MM.1S (cell line): ENCODE measurements around the gene PPWD1.
"Not testable (repeated sequence)": the region's sequence is repeated elsewhere in the genome, so short reads cannot be mapped to it uniquely, and the experiment has no call there.

Experiments
- DNase-seq: peaks from one replicate; pipeline ENCODE4 v3.0.0-alpha.2; 2015
- H2AFZ ChIP-seq: fragments of 300-600 bp; sonication (generic); 2 replicates; pipeline ENCODE4 v1.6.0; 2016; ENCODE audit warnings: antibody characterized with exemption, low read length
- H3F3A ChIP-seq: fragments of 300-600 bp; sonication (generic); 2 replicates; pipeline ENCODE4 v1.6.1; 2016; ENCODE audit warnings: mild to moderate bottlenecking, antibody characterized with exemption, low read length, moderate library complexity, mixed read lengths; ENCODE audit not compliant: insufficient read depth
- H3K27ac ChIP-seq: fragments of 300-600 bp; sonication (generic); 2 replicates; pipeline ENCODE4 v1.5.1; 2016; ENCODE audit warnings: mild to moderate bottlenecking, low read length
- H3K27me3 ChIP-seq: fragments of 300-600 bp; sonication (generic); replicated peaks from 2 replicates; pipeline ENCODE4 v1.6.0; 2016; ENCODE audit warnings: low read length; ENCODE audit not compliant: insufficient read depth
- H3K36me3 ChIP-seq: fragments of 300-600 bp; sonication (generic); replicated peaks from 2 replicates; pipeline ENCODE4 v1.6.1; 2016; ENCODE audit warnings: mild to moderate bottlenecking, low read length, mixed read lengths; ENCODE audit not compliant: insufficient read depth
- H3K4me1 ChIP-seq: fragments of 300-600 bp; sonication (generic); 2 replicates; pipeline ENCODE4 v1.6.1; 2016; ENCODE audit warnings: low read length, mixed read lengths
- H3K4me2 ChIP-seq: fragments of 300-600 bp; sonication (generic); 2 replicates; pipeline ENCODE4 v1.6.0; 2016; ENCODE audit warnings: low read depth, low read length
- H3K4me3 ChIP-seq: fragments of 300-600 bp; sonication (generic); 2 replicates; pipeline ENCODE4 v1.5.1; 2016; ENCODE audit warnings: low read length, mixed read lengths
- H3K79me2 ChIP-seq: fragments of 300-600 bp; sonication (generic); 2 replicates; pipeline ENCODE4 v1.6.1; 2016; ENCODE audit warnings: mixed run types, low read length, mixed read lengths
- H3K9ac ChIP-seq: fragments of 300-600 bp; sonication (generic); 2 replicates; pipeline ENCODE4 v1.6.1; 2016; ENCODE audit warnings: low read length, mixed read lengths
- H3K9me2 ChIP-seq: fragments of 300-600 bp; sonication (generic); replicated peaks from 2 replicates; pipeline ENCODE4 v1.6.1; 2016; ENCODE audit warnings: mild to moderate bottlenecking, low read length, mixed read lengths; ENCODE audit not compliant: insufficient read depth
- H3K9me3 ChIP-seq: fragments of 300-600 bp; sonication (generic); replicated peaks from 2 replicates; pipeline ENCODE4 v1.6.1; 2016; ENCODE audit warnings: mild to moderate bottlenecking, low read length, mixed read lengths; ENCODE audit not compliant: insufficient read depth
- H4K20me1 ChIP-seq: fragments of 300-600 bp; sonication (generic); 2 replicates; pipeline ENCODE4 v1.6.1; 2016; ENCODE audit warnings: mild to moderate bottlenecking, low read length, moderate library complexity, mixed read lengths; ENCODE audit not compliant: insufficient read depth
- EZH2 ChIP-seq: fragments of 300-600 bp; sonication (generic); optimal IDR thresholded peaks from 2 replicates; pipeline ENCODE3; 2017; ENCODE audit warnings: low read depth, mild to moderate bottlenecking, antibody characterized with exemption, low read length, mixed read lengths
- EZH2phosphoT487 ChIP-seq: fragments of 300-600 bp; sonication (generic); IDR thresholded peaks from 2 replicates; pipeline ENCODE4 v1.6.1; 2018; ENCODE audit warnings: antibody characterized with exemption, low read length
- TF ChIP-seq, protein P1 (sequence below): fragments of 300-600 bp; sonication (generic); IDR thresholded peaks from 2 replicates; pipeline ENCODE4 v1.5.1; 2016; ENCODE audit warnings: antibody characterized with exemption, low read length, mixed read lengths

PPWD1 gene

DNA sequence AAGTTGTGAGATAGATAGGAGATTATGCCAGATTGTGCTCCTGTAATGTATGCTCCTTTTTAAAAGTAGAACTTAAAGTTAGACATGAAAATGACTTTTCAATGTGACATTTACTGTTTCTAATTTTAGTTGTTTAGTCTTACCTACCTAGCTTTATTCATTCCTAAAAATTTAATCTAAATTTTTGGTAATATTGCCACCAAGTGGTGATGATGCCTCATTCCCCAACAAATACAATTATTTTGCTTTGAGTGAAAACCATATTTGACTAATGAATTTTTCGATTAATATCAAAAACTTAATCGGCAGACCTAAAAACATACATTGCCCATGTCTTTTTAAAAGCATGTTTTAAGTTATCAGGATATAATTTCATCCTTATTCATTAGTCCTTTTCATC, 25.6 kb downstream of the PPWD1 start:
- Histone ChIP-seq H3K4me1 (no peaks in the 10 kb centered on the region), H3K36me3 (peaks cover 13% of the 10 kb centered on the region; the same call in 1 of the 2 replicates), H3K79me2 (no peaks in the 10 kb centered on the region), H3K4me3 (no peak overlapping the region), H3K9ac (no peak overlapping the region), H4K20me1 (no peaks in the 10 kb centered on the region), H3K27me3 (no peaks in the 10 kb centered on the region), H3K27ac (no peak overlapping the region), H3K9me3 (no peaks in the 10 kb centered on the region), H2AFZ (no peak overlapping the region), H3F3A (no peaks in the 10 kb centered on the region), H3K9me2 (no peaks in the 10 kb centered on the region), H3K4me2 (no peak overlapping the region)
- DNase-seq = no peak
- TF ChIP-seq EZH2 = no peak
- no peak for TF ChIP-seq EZH2phosphoT487
- TF ChIP-seq, protein P1, sequence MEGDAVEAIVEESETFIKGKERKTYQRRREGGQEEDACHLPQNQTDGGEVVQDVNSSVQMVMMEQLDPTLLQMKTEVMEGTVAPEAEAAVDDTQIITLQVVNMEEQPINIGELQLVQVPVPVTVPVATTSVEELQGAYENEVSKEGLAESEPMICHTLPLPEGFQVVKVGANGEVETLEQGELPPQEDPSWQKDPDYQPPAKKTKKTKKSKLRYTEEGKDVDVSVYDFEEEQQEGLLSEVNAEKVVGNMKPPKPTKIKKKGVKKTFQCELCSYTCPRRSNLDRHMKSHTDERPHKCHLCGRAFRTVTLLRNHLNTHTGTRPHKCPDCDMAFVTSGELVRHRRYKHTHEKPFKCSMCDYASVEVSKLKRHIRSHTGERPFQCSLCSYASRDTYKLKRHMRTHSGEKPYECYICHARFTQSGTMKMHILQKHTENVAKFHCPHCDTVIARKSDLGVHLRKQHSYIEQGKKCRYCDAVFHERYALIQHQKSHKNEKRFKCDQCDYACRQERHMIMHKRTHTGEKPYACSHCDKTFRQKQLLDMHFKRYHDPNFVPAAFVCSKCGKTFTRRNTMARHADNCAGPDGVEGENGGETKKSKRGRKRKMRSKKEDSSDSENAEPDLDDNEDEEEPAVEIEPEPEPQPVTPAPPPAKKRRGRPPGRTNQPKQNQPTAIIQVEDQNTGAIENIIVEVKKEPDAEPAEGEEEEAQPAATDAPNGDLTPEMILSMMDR = no peak

GRCh38 chr5:65601761-65602160, 38.7 kb downstream of the PPWD1 start:
- not testable (repeated sequence) for H3K27me3 ChIP-seq, H3K9ac ChIP-seq, H4K20me1 ChIP-seq, DNase-seq, H3K27ac ChIP-seq, H3K36me3 ChIP-seq, H3K4me1 ChIP-seq, H3K9me2 ChIP-seq, H3K4me3 ChIP-seq, H3K9me3 ChIP-seq, H3K4me2 ChIP-seq, H3F3A ChIP-seq, H2AFZ ChIP-seq, H3K79me2 ChIP-seq

GRCh38 chr5:65611524-65611923, 48.4 kb downstream of the PPWD1 start:
- Histone ChIP-seq H3K36me3 (peaks cover 14% of the 10 kb centered on the region; the same call in 1 of the 2 replicates), H3K4me3 (no peak overlapping the region), H2AFZ (no peak overlapping the region), H3K27me3 (no peaks in the 10 kb centered on the region), H3K9me3 (no peaks in the 10 kb centered on the region), H3K9ac (no peak overlapping the region), H3K79me2 (0 out of 2 replicates have a peak, but pooled peaks cover 4% of the 10 kb centered on the region), H3K4me1 (no peaks in the 10 kb centered on the region), H3F3A (no peaks in the 10 kb centered on the region), H3K4me2 (no peak overlapping the region), H3K9me2 (no peaks in the 10 kb centered on the region), H4K20me1 (no peaks in the 10 kb centered on the region), H3K27ac (no peak overlapping the region)
- no peak for TF ChIP-seq EZH2phosphoT487
- no peak for TF ChIP-seq EZH2
- TF ChIP-seq, protein P1 = no peak
- DNase-seq = no peak

DNA sequence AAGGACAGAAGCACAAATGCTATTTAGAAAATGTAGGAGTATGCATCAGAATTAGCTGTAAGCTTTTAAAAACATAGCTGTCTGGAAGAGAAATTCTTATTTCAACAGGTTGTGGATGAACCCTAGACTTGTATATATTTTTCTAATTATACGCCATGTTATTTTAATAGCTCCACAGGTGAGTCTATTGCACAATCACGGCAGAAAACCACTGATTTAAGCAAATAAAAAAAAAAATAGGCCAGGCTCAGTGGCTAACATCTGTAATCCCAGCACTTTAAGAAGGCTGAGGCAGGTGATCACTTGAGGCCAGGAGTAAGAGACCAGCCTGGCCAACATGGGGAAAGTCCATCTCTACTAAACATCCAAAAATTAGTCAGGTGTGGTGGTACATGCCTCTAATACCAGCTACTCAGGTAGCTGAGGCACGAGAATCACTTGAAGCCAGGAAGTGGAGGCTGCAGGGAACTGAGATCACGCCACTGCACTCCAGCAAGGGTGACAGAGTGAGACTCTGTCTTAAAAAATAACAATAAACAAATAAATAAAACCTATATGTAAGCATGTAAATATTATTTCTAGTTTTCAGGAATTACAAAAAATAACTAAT, 49.3 kb downstream of the PPWD1 start:
- 0 out of 2 replicates have a peak, but pooled peaks cover 7% of the 10 kb centered on the region for H3K79me2 ChIP-seq
- no peak for TF ChIP-seq EZH2
- TF ChIP-seq EZH2phosphoT487 = no peak
- H3F3A ChIP-seq = no peaks in the 10 kb centered on the region
- no peak overlapping the region for H3K4me3 ChIP-seq
- H3K36me3 ChIP-seq = peaks cover 15% of the 10 kb centered on the region; the same call in 1 of the 2 replicates
- no peaks in the 10 kb centered on the region for H3K9me2 ChIP-seq
- H3K27ac ChIP-seq = no peak overlapping the region
- no peak for DNase-seq
- H3K4me1 ChIP-seq = no peaks in the 10 kb centered on the region
- no peak overlapping the region for H3K9ac ChIP-seq
- H4K20me1 ChIP-seq = no peaks in the 10 kb centered on the region
- H2AFZ ChIP-seq = no peak overlapping the region
- H3K27me3 ChIP-seq = no peaks in the 10 kb centered on the region
- no peak overlapping the region for H3K4me2 ChIP-seq
- no peaks in the 10 kb centered on the region for H3K9me3 ChIP-seq
